ENCODE results near the gene GRIN2C.
A peak's percentile ranks its signal among the peaks of the same experiment; 100 is the strongest.
"Not testable (repeated sequence)": the region's sequence is repeated elsewhere in the genome, so short reads cannot be mapped to it uniquely, and the experiment has no call there.

Gene GRIN2C

GRCh38 chr17:74859459-74860228 lies at the start of gene GRIN2C:
Gene GRIN2C (minus strand): TSS chr17:74859885. CDS start chr17:74855092, 4,793 bp downstream.
- DNase-seq: no peak

DNA sequence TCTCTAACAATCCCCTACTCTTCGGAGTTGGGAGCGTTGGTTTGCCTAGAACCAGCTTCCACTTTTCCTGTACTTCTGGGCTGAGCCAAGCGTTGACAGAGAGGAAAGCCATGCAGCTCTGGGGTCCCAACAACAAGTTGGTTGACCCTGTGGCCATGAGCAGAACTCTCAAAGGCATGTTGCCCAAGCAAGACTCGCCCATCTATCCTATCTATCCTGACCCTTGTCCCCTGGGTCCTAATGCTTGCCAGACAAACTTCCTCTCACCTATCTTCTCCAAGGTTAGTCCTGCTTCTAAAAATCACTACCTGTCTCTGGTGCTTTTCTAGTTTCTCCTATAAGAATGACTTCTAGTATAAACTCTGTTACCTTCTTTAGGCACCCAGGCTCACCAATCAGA lies 49.4 kb upstream of the GRIN2C start:
- not testable (repeated sequence) for DNase-seq

DNA sequence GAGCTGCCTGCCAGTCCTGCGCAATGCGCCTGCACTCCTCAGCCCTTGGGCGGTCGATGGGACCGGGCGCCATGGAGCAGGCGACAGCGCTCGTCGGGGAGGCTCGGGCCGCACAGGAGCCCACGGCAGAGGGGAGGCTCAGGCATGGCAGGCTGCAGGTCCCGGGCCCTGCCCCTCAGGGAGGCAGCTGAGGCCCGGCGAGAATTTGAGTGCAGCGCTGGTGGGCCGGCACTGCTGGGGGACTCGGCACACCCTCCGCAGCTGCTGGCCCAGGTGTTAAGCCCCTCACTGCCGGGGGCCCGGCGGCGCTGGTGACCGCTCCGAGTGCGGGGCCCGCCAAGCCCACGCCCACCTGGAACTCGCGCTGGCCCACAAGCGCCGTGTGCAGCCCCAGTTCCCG lies 47.3 kb upstream of the GRIN2C start:
- no peak for DNase-seq

- not testable (repeated sequence) for DNase-seq
These were observed 46.6 kb upstream of the GRIN2C start for GRCh38 chr17:74906214-74906793.

DNA sequence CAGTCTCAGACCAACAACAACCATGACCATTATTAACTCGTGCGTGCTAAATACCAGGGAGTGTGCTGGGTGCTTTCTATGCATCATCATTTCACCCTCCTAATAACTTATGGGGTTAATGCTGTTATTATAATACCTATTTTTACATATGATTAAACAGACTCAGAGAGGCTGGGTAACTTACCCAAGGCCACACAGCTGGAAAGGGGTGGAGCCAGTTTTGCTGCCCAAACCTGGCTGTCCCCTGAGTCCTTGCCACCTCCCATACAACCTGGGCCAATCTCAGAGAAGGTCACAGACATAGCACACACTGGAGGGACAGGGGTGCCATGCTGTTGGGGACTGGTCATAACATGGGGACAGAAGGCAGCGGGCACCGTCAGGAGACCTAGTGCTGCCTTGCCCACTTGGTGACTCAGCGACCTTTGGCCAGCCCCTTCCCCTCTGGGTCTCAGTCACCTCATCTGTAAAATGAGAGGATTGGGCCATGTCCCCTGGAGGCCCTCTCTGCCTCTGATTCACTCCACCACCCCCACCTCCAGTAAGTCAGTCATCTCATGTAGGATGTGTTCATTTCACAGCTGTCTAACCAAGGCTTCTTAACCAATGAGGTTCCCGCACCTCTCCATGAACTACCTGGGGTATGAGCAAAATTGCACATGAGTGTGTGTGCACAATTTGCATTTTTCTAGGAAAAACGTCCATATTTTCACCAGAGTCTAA lies 45.2 kb upstream of the GRIN2C start:
- DNase-seq: no peak

- no peak for DNase-seq
These were observed 44.0 kb upstream of the GRIN2C start for GRCh38 chr17:74903671-74904070.

- DNase-seq: no peak
These were observed 43.3 kb upstream of the GRIN2C start for GRCh38 chr17:74903034-74903433.

DNA sequence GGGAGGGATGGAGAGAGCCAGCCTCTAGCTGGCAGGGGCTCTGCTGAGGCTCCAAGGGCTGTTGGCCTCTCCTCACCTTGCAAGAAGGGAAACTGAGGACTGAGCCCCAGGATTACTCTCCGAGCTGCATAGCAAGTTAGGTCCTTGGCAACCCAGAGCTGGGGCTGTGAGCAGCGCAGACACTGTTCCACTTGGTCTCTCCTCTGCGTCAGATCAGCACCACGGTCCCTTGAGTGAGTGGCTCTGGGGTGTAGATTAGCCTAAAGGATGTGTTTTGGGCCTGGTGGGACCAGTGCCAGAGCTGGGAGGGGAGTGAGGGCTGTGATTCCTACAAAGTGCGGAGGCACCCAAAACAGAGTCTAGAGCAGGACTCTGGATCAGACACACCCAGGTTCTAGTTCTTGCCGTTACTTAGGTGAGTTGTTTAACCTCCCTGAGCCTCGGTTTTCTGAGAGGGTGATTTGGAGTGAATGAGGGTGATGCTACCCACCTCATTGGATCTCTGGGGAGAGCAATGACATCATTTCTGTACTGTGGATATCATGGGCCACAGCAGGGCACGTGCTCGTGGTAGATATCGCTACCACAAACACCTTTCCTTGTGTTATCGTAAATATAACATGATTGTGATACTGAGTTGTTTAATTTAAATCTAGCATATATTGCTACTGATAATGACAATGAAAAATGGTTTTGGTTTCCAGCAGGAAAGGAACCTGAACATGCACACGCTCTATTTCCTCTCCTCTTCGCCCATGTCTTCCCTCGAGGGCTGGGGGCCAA lies 41.9 kb upstream of the GRIN2C start:
- DNase-seq: no peak

- DNase-seq: no peak
These were observed 40.5 kb upstream of the GRIN2C start for GRCh38 chr17:74900208-74900607.

GRCh38 chr17:74898376-74898946 lies 38.8 kb upstream of the GRIN2C start:
- DNase-seq: no peak

- no peak for DNase-seq
These were observed 34.4 kb upstream of the GRIN2C start for GRCh38 chr17:74893936-74894671.

DNA sequence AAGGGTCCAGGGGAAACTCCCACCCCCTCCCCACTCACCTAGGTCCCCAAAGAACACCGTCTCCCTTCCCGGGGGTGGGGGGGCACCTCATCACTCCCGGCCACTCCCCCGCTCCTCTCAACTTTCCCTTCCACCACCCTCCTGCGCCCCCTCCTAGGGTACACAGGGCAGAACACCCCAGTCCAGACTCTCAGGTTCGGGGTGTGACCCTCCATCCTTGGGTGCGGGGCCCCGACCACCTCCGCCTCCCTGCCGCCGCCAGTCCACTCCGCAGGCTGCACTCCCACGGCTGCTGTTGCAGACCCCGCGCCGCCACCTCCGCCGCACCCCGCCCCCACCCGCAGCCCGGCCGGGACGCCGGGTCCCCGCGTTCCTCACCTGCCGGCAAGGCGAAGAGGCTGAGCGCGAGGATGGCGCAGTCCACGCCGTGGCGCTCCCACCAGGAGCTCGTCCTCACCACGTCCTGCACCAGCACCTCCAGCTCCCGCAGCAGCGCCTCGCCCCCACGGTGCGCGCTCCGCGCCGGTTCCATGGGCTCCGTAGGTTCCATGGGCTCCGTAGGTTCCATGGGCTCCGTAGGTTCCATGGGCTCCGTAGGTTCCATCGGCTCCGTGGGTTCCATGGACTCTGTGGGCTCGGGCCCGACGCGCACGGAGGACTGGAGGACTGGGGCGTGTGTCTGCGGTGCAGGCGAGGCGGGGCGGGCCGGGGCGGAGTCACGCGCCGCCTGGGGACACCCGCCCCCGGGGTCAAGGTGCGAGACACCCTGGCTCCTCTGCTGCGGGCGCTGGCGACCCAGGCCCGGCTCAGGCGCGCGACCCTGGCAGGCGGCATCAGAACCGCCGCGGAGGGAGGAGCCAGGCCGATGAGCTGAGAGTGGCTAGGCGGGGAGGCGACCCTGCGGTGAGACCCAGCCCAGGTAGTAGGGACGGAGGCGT lies 33.6 kb upstream of the GRIN2C start, which contains the start of gene FADS6:
TSS of gene FADS6 (minus strand) at position 660 of the 938 bp plus-strand sequence. CDS start at position 622, 38 bp downstream.
- peak in 1 of 14 donors; percentile 36 for DNase-seq

GRCh38 chr17:74892013-74892841 lies 32.5 kb upstream of the GRIN2C start:
- peak in 1 of 14 donors; percentile 74 for DNase-seq

DNA sequence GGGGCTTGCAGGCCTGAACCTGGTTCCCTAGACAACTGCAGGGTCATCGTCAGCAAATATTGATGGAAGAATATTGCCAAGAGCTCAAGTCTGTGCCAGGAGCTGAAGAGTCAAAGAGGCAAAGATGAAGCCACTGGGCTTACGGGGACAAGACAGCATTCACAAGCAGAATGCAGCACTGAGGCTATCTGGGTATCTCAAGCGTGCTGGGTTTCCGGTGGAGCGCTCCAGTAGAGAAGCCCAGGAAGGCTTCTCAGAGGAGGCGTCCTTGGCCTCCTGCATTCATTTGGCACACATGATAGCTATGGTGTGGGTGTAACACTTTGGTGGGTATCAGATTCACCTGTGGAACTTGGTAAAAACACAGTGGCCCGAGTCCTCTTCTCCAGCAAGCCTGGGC lies 30.9 kb upstream of the GRIN2C start:
- DNase-seq: no peak

GRCh38 chr17:74888469-74888868 lies 28.8 kb upstream of the GRIN2C start:
- no peak for DNase-seq

DNA sequence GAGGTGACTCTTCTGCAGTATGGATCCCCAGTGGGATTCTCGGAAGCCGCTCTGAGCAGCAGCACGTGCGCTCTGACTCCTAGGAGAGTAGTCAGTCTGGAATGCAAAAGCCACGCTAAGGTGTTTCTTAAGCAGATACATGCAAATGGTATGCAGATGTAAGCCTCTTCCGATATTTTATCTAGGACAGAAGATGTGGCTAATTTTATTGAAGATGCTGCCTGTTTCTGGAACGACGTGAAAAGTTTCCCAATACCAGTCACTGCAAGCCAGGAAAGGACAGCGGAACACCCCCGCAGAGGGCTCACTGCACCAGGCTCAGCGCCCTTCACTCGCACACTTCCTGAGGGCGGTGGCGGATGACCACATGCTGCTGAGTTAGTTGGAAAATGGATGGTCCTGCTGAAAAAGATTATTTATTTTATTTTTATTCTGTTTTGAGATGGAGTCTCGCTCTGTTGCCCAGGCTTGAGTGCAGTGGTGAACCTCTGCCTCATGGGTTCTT lies 23.6 kb upstream of the GRIN2C start:
- no peak for DNase-seq

DNA sequence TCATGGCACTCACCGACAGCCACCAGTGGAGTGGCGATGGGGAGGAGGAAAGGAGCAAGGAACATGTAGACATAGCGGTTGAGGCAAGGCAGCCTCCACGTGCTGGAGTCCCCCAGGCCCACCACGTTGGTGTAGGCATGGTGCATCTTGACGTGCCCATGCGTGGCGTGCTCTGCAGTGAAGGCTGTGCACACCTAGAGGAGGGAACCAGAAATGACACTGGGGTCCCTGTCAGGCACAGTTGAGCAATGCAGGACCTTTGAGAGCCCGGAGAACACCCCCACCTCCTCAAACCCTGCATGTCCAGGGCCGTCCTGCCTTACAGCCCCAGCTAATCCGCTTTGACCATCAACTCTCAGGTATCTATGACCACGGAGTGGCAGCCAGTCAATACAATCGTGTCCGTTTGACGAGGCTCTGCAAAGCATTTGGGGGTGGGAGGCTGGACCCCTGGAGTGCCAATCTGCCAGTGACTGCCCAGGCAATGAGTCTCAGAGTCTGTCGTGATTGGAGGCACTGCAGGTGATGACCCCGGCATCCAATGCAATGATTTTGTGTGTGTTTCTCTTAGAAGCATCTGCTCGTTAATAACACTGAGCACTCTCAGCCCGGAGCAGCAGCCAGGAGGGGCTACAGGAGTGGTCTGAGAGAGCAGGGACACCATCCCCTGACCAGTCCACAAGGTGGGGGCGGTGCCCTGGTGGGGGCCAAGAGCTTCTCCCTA lies 23.0 kb upstream of the GRIN2C start:
- DNase-seq: no peak

- no peak for DNase-seq
These were observed 21.4 kb upstream of the GRIN2C start for GRCh38 chr17:74881073-74881472.

All from C1 segment of cervical spinal cord (tissue), 14 donors.